K562 (cell line): ENCODE data around the gene FGFBP3.

ENCODE experiments used
- CHCHD3 ChIP-seq: fragments of 250-450 bp; sonication (Bioruptor Pico); IDR thresholded peaks from 2 replicates; pipeline ENCODE4 v2.1.2; 2022; ENCODE audit warnings: mild to moderate bottlenecking
- HDAC1 ChIP-seq, 2 experiments: fragments of 450-650 bp; IDR thresholded peaks; 2 replicates each; pipeline ENCODE4 v1.6.1; 2016 to 2017; ENCODE audit warnings: inconsistent platforms in 1 of 2, mild to moderate bottlenecking in 1 of 2, moderate library complexity in 1 of 2
- HSF4 ChIP-seq: fragments of 250-450 bp; sonication (Bioruptor Pico); IDR thresholded peaks from 2 replicates; pipeline ENCODE4 v2.1.2; 2022; ENCODE audit warnings: mild to moderate bottlenecking, moderate library complexity, borderline replicate concordance
- POLR2A ChIP-seq: fragments of 450-650 bp; conservative IDR thresholded peaks from 2 replicates; pipeline ENCODE4 v1.6.1; 2016
- TF ChIP-seq, protein P1 (sequence below): fragments of 250-450 bp; sonication (Bioruptor Pico); IDR thresholded peaks from 2 replicates; pipeline ENCODE4 v1.5.0; 2021; ENCODE audit warnings: mild to moderate bottlenecking, moderate library complexity

DNA sequence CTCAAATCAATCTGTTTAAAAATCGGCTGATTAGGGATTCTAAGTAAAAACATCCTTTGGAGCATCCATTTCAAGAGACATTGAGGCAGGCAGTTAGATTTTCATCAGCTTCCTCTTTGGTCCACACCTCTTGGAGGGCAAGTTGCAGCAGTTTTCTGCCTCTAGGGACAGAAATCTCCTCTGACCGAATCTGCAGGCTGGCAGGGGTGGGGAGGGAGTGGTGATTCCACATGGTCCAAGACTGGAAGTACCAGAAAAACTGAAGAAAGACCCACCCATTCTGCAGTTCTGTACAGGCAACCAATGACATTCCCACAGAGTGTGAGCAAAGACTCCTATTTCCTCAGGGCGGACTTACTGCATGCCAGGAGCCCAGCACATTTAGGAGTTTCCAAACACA is 29.0 kb downstream of the FGFBP3 start:
- no peak for TF ChIP-seq HSF4
- no peak for TF ChIP-seq HDAC1 (IDR thresholded peaks at IDR 0.05)
- no peak for TF ChIP-seq POLR2A
- TF ChIP-seq, protein P1, sequence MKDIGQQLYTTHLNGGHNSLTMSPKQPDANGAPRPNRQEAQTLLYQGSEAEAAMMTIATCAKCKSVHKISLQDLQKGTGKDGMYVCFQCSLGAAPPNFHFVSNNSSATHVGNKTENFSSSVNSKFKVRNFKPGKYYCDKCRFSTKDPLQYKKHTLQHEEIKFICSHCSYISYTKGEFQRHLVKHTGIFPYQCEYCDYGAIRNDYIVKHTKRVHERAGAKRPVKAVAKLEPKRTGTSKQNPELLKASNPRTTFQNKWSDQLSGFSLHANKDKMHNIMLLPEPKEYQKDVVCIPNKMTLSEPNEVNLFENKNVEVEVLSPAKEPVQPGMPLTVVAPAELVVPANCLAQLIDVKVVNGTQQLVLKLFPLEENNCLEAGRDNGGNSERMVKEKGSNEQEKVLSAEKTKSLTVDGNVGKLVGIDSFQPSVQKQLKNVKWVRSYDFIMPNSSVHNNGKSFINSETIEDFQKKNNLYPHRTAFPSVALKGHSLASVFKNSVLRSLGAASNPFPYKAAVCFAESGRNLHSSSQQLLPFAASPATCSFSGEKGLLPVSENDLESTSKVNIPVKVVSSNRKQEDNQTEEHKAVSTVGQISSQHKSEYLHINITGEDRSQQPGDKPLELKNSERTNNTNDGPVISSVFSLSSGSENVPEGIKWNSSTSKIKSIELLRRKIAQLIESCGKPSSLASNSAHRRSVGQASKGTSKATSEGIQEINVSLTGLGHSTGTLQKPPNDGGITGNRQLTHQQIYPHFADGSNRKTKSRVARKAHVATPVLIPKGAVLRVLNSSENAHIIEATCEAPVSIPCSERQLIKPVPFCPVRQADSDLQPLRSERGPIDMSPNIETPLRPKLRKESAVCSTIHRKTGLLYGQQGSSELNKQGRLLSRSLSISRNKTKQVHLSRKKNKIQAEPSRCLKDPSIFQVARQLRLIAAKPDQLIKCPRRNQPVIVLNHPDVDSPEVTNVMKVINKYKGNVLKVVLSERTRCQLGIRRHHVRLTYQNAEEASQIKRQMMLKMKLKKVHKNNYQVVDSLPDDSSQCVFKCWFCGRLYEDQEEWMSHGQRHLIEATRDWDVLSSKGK, result no peak
- no peak for TF ChIP-seq CHCHD3
